Stimulated activated CD8-positive, alpha-beta memory T cell treated with anti-CD3 and anti-CD28 coated beads, Interleukin-12 subunit alpha, Interleukin-12 subunit beta, amount 100 ng/mL, for 4 hours (primary cell): ENCODE data around the gene RAD51AP2.
"Not testable (repeated sequence)": the region's sequence is repeated elsewhere in the genome, so short reads cannot be mapped to it uniquely, and the experiment has no call there.

Experiments used
- DNase-seq: peaks from one replicate; pipeline ENCODE4 v3.0.0-alpha.2; 2020; ENCODE audit warnings: low read depth

Gene RAD51AP2

DNA sequence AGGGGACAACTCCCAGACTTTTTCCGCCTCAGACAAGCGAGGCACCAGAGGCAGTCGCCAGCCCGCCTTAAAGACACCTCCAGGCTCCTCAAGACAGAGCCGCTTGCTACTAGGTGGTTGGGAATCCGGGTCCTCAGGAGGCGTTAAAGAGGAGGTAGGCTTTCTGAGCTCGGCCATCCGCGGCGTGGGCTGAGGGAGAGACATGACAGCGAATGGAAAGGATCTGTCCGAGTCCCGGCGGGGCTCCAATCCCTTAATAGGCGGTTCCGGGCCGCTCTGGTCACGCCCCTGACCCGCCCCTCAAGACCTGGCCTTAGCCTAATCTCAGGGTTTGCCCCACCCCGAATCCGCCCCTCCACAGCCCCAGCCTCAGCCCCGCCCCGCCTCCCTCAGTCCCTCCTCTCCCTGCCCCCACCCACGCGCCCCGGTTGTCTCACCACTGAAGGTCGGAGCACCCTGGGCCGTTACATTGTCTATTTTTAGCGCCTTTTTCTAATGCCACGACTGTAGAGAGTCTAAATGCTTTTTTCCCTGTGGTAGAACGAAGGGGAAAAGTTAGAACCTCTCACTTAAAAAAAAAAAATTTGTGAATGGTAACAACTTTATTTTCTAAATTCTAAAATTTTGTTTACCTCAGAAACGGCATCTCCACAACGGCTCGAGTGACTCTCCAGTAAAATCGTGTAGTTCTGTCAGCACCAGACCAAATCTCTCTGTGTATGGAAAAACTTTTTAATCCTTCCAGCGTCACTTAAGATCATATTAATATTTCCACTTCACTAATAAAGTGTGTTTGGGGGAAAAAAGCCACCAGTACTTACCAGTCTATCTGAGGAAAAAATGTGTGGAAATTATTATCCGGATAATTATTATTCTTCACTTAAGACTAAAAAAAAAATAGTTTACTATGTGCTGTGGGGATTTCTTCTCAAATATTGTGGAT lies at the start of gene RAD51AP2:
Gene RAD51AP2, minus strand, starts transcription at position 229 of the 943 bp plus-strand sequence. Its CDS starts 25 bp downstream, at position 204.
- no peak for DNase-seq

DNA sequence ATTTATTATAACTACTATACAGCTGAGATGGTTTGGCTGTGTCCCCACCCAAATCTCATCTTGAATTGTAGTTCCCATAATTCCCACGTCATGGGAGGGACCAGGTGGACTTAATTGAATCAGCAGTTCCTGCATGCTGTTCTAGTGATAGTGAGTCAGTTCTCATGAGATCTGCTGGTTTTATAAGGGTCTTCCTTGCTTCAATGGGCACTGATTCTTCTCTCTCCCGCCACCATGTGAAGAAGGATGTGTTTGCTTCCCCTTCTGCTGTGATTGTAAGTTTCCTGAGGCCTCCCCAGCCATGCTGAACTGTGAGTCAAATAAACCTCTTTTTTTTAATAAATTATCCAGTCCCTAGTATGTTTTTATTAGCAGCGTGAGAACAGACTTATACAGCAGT lies 47.5 kb upstream of the RAD51AP2 start:
- DNase-seq = not testable (repeated sequence)

DNA sequence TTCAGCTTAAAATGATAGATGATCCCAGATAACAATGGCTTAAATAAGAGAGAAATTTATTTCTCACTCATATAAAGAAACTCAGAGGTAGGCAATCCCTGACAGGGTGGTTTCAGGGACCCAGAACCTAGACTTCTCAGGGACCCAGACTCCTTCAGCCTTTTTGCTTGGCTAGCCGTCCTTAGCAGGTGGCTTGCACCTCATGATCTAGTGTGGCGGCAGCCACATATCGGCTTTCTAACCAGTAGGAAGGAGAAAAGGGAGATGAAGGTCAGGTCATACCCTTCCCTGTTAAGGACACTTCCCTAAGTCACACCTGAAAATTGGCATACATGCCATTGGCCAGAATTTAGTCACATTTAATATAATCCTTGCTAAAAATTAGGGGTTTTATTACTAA lies 40.6 kb upstream of the RAD51AP2 start:
- no peak for DNase-seq

DNA sequence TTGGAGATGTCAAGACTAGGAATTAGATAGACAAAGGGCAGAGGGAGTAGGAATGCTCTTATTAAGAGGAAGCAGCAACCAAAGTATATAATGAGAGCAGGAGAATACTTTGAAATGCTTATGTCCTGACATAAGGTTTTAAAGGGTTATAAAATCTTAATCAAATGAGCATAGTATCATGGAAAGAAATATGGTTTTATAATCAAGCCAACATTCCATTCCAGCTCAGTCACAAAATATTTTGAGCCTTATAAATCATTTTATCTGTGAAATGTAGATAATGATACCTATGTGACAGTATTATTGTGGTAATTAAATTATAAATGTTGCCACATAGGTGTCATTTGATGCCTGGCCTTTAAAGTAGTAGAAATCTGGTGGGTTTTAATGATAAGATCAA lies 39.8 kb upstream of the RAD51AP2 start:
- no peak for DNase-seq

DNA sequence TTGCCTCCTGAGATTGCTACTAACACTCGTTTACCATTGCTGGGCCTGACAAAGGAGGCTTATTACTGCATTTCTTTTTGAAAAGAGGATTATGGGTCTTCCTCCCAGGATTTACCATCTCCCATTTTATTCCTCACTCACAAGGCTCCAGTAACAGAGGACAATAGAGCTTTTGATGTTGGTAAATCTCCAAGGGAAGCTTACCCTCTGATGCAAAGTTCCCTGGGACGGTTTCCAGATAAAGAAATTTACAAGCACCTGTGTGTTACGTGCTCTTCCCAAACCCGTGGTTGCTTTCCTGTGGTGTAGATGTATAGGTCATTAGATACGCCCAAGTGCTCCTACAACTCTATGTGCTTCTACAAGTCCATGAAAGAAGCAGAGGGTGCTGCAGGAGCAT lies 39.4 kb upstream of the RAD51AP2 start:
- no peak for DNase-seq

DNA sequence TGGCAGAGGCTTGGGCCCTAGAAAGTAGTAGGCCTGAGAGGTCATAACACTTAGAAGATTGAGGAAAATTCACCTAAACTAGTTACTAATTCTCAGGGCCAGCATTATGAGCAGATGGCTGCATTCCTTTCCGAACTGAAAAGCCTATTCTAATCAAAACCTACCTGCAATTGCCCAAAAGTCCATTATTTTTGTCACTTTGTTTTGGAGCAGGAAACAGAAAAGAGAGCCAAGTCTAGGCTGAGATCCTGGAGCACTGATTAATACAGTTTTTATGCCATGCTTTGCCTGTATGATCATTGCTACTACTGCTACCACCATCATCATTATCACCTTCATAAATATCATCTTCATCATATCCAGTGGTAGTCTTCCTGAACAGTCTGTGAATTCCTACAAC lies 36.9 kb upstream of the RAD51AP2 start:
- no peak for DNase-seq

DNA sequence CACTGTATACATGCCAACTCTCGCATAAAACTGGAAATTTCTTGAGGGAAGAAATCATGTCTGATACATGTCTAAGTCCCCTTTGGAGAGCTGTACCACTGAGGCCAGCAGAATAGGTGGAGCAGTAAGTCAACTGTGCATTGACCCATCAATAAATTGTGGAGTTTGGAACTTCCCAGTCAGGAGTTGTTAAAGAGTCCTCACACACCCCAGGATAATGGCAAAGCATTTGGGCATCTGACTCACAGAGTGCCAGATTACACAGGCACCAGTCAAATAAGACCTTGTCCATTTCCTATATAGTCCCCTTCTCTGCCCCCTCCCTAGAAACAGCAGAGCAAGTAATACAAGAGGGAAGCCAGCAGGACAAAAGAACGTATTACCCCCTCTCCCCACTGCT lies 32.7 kb upstream of the RAD51AP2 start:
- no peak for DNase-seq

DNA sequence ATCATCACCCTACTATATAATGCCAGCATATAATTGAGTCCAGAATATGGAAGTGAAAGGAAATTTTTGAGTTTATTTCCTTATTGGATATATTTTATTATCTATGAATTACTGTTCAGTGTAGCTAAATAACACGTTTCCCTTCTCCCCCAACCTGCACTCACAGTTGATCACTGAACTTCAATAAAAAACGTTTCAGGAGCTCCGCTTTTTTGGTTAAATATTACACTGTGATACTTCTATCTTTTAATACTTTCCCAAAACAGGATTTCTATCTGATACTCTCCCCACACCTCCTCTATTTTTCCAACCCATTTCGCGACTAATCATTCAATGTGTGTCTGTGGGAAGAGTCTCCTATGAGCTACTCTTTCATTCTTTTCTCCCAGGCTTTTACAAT lies 29.5 kb upstream of the RAD51AP2 start:
- no peak for DNase-seq

DNA sequence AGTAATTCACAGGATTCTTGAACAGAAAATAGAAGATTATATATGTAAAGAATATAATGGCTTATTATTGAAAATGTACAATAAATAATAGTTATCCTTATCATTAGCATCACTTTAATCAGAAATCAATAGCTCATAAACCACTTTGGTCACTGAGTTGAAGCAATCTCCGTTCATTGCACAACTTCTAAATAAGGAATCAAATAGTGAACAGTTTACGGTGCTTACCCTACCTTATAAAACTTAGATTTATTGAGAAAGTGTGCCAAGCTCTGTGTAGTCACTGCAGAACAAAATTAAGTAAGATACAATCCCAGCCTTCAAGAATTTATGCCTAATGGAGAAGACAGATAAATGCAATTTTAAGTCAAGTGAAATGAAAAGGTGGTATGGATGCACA lies 29.0 kb upstream of the RAD51AP2 start:
- DNase-seq = no peak

DNA sequence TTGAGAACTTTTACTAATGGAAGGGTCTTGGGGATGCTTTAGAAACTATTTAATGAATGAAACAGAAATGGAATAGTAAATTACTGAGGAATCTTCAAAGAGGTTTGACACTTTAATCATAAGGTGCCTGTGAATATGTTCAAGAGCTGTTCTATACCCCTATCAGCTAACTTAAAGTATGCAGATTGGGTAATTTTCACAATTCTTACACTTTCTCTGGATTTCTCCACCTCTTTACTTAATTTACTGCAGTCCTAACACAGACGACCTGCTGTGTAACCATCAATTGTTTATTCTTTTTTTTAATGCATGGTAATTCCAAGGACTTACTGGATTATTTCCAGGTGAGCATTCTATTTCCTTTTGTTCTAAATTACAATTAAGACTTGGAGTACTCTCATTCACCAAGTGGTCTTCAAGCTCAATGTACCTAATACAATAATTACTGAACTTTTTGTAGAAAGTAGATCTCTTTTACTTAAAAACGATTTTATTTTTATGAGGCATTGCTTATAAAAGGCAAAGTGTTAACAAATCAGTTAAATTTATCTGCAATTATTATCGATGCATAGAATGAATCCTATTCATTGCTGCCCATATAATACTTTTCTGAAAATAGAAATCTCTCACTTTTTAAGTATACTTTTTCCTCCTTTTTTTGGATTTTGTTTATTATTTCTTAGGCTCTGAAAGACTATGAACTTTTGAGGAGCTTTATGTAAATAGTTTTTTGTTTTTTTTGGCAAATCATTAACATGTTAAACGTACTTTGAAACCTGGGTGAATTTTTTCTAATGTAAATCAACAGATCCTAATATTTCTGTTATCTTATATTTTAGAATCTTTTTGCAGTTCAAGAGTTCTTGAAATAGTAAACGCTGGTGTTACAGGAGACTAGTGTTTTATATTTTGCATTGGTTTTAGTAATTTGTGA lies 27.7 kb upstream of the RAD51AP2 start:
- DNase-seq = no peak

DNA sequence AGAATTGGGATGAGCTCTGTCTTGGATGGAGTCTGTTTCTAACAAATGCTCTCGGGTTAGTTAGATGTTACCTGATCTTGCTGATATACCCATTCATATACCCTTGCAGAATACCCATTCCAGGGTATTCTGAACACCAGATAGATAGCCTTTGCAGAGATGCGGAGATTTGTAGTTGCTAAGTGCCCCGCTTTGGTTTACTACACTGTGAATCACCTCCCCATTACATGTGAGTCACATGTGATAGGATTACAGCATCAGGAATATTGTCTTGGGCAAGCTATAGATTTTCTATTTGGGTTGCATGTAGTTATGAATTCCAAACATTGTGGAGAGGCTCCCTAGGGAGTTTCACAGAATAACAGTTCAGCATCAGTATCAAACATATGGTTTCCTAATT lies 26.0 kb upstream of the RAD51AP2 start:
- no peak for DNase-seq

DNA sequence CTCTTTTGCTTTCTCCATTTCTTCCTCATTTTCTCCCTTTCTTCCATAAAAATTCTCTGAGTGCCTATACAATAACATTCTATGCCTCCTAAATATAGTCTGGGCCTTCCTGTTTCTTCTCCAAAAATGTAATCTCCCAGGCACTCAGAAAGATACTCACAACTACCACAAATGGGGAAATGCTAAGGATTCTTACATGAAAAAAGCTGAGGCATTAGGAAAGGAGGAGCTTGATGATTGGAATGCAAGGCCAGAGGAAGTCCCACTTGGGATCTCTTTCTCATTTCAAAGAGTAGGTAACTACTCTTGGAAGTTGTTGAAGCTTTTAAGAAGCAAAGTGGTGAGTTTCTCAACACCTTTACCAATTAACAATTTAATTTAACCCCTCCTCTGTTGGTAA lies 25.6 kb upstream of the RAD51AP2 start:
- no peak for DNase-seq

DNA sequence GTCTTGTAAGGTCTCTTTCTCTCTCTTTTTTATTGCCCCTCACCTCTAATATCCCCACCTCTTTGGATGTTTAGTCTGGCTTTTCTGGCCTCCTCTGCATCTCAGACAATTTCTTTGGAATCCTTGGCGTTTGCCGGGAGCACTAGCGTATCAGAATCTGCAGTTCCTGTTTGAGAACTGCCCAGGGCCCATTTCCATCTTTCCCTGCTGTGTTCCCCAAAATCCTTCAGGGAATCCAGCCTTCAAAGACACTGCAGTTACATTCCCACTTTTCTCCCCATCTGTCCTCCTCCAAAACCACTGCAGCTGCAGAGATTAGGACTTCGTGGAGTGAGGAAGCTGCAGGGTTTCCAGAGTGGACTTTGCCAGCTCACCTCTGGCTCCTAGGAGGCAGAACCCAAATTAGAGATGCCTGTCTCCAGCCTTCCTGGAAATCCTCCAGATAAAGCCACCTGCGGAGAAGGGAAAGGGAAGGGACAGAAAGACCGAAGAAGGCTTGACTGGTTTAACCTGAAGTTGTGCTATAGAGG lies 25.0 kb upstream of the RAD51AP2 start:
- DNase-seq = no peak

DNA sequence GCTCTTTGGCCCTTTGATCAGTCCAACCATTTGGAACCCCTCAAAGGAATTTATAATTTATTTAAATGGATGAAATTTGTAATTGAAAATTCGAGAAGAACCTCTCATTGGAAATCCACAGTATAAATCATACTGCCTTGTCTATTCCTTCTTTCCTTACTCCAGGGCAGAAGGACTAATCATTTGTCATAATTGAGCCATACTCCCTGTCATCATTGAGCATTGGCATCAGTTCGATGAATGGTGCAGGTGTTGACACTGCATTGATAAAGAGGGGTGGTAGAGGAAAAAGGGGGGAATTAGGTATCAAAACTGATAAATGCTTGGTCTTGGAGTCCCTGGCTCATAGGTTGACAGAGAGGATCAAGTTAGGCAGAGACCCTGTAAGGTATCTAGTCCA lies 24.2 kb upstream of the RAD51AP2 start:
- DNase-seq = no peak

DNA sequence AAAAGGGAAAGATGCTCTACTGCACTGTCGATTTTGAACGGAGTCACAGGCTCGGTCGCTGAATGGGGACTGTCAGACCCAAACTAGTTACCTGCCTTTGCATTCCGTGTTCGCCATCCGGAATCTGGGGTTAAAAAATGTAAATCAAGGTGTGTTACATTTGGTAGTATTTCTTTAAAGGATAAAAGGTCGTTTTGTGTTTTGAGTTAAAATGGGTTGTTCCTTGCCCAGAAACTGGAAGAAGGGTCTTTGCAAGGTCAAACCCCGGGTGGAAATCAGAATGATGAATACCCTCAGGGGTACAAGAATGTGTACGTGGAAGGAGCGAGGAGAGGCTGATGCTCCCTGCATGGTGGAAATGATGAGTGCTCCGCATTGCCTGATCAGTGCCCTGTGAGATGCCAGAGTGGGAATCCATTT lies 23.3 kb upstream of the RAD51AP2 start:
- no peak for DNase-seq

DNA sequence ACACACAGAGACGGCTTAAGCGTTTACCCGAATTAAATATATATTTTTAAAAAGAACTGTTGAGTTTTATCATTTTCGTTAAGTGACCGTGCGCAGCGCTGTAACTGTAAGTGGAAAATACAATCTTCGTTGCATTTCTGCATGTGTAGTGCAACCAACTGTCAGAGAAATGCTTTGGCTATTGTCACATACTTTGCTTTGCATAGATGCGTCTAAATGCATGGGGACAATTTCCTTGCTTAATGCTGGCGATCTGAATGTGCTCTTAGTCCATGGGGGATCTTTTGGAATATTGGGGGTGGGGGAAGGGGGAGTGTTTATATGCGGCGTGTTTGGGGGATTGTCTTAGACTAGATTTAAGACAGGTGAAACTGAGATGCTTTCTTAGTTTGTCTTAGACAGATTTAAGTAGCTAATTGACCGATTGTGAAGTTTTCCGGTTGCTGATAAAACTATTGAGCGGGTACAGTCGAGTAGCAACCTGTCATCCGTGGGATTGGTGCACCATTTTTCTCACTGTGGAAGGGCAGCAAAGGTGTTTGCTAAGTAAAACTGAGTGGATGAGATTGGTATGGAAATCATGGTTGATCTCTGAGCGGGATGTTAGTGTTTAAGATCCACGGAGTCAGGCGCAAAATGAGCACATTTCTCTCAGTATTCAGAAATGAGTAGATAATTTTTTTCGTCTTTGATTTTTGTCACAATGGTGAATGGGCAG lies 22.7 kb upstream of the RAD51AP2 start:
- no peak for DNase-seq

DNA sequence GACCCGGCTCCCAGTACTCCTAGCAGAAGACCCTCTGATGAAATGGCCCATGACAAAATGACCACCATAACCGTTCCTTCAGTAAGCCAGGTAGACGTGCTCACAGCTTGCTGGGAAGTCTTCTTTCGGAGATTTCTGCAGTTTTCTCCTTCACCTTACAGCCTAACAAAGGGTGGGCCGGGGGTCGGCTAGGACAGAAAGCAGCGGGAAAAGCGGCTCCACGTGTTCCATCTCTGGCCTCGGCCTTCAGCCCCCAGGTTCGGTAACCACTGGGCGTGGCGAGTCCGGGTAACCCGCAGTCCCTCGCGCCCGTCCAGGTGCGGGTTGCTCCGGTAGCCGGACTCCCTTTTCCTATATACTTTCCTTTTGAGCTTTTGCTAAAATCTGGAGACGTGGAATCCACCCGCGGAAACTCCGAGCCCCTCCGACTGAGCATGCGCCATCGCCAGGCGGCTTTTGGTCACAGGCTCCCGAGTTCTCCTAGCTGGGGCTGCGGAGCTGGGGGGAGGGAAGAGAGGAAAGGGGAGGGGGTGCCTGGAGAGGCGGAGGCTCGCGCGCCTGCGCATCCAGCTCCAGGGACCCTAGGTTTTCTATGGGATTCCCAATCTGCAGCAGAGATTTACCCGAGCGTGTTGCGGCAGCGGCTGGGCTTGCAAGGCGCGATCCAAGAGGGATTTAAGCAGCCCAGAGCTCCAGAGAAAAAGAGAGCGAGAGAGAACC lies 22.0 kb upstream of the RAD51AP2 start, which contains the start of gene VSNL1:
Gene VSNL1, plus strand, starts transcription at position 604 of the 720 bp plus-strand sequence. CDS start 51,379 bp downstream, outside the sequence.
- DNase-seq = no peak

DNA sequence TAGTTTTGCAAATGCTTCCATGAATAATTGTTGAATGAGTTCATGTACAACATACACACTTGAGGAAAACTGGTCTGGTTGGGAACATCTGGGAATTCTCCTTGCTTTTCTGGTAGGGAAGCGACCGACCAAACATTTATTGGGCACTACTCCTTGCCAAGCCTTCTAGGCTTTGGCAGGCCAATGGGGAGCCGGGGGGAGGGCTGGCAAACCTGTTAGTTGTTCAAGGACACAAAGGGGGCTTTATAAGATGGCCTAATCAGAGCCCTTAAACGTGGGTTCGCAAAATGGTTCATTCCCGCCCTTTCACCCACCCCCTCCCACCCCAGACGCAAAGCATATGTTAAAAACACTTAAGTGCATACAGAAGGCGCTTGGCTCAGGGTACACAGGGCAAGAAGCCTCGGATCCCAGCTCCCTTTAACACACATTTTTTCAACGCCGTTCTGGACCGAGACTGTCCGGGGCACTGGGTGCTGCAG lies 21.4 kb upstream of the RAD51AP2 start:
- no peak for DNase-seq

DNA sequence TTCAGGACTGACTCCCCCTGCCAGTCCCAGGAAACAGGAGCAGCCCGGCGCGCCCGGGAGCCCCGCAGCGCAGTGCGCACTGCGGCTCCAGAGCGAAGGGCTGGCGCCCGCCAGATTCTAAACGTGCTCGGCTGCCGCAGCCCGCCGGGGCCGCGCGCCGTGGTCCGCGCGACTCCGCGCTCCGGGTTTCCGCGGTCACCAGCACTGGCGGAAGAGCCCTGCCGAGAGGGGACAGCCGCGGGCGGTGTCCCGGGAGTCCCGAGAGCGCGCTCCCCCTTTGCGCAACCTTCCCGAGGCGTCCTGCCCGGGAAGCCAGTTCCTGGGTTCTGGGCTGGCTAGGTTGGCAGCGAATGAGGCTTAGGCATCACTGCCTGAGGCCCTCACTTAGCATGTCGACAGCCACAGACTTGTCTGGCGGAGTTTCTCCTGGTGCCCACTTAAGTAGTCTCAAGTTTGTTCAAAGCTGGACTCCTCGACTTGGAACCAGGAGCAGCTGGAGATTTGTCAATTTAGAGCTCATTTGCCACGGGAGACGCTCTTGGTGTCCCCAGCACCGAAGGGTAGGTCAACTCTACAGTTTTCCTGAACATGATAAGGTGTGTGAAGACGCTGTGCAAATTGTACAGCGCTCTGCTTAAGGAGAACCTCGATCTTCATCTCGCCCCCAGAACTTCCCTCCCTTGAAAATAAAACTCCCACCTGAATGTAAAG lies 20.8 kb upstream of the RAD51AP2 start:
- no peak for DNase-seq
